MCF 10A (cell line): ENCODE measurements around the gene ZNF653. TPM values are rescaled to one million over a fixed set of nuclear protein-coding genes. Genes with fewer than 3 reads are reported as not detected.

Experiments
- BruUV-seq: library from RNA; stranded (reverse); fragments of 400-500 nt; replicated peaks from 2 replicates; lab custom pipeline; 2021; lab: Mats Ljungman, UMichigan
- CTCF ChIA-PET: fragments of 300-600 bp; sonication (Branson Sonifier 250); formaldehyde crosslinking; extraction: SDS; loops from one replicate; lab custom pipeline; 2021; ENCODE audit warnings: antibody characterized with exemption, inconsistent platforms; lab: Yijun Ruan, JAX
- POLR2A ChIA-PET: fragments of 300-600, 350-650 bp; sonication (Branson Sonifier 250); formaldehyde crosslinking; extraction: SDS; loops from one replicate; lab custom pipeline; 2020; ENCODE audit warnings: antibody characterized with exemption, inconsistent platforms; lab: Yijun Ruan, JAX
- DNase-seq: peaks from one replicate; pipeline ENCODE4 v3.0.0-alpha.2; 2018; ENCODE audit not compliant: unreplicated experiment
- H3K27ac Mint-ChIP-seq: one replicate; pipeline ENCODE4 v1.8.0; 2022; ENCODE audit warnings: mild to moderate bottlenecking, low read depth, mixed read lengths; ENCODE audit not compliant: unreplicated experiment
- H3K27me3 Mint-ChIP-seq: one replicate; pipeline ENCODE4 v1.8.0; 2022; ENCODE audit warnings: mixed read lengths; ENCODE audit not compliant: insufficient read depth, unreplicated experiment
- H3K36me3 Mint-ChIP-seq: one replicate; pipeline ENCODE4 v1.8.0; 2022; ENCODE audit warnings: mild to moderate bottlenecking, moderate library complexity, mixed read lengths; ENCODE audit not compliant: insufficient read depth, unreplicated experiment
- H3K4me1 Mint-ChIP-seq: one replicate; pipeline ENCODE4 v1.8.0; 2022; ENCODE audit warnings: mixed read lengths; ENCODE audit not compliant: insufficient read depth, unreplicated experiment
- H3K4me3 Mint-ChIP-seq: one replicate; pipeline ENCODE4 v1.8.0; 2022; ENCODE audit warnings: mild to moderate bottlenecking, moderate library complexity, mixed read lengths; ENCODE audit not compliant: unreplicated experiment
- H3K9me3 Mint-ChIP-seq: one replicate; pipeline ENCODE4 v1.8.0; 2022; ENCODE audit warnings: mixed read lengths; ENCODE audit not compliant: unreplicated experiment
- CTCF ChIP-seq: fragments of 200-600 bp; IDR thresholded peaks from one replicate; pipeline ENCODE4 v1.8.0; 2022; ENCODE audit warnings: antibody characterized with exemption, mild to moderate bottlenecking; ENCODE audit not compliant: unreplicated experiment
- intact Hi-C: fragments of 100-400 bp; cut with micrococcal nuclease; formaldehyde crosslinking; loops from 2 replicates; pipeline ENCODE4 v1.14.1; 2022
- total RNA-seq: library from RNA; stranded (reverse); gene quantifications from 2 replicates; pipeline ENCODE4 v1.2.3, GENCODE V29; 2022

Gene ZNF653
- total RNA-seq, 1 experiment from 2014 or later, result 7.7 TPM

DNA sequence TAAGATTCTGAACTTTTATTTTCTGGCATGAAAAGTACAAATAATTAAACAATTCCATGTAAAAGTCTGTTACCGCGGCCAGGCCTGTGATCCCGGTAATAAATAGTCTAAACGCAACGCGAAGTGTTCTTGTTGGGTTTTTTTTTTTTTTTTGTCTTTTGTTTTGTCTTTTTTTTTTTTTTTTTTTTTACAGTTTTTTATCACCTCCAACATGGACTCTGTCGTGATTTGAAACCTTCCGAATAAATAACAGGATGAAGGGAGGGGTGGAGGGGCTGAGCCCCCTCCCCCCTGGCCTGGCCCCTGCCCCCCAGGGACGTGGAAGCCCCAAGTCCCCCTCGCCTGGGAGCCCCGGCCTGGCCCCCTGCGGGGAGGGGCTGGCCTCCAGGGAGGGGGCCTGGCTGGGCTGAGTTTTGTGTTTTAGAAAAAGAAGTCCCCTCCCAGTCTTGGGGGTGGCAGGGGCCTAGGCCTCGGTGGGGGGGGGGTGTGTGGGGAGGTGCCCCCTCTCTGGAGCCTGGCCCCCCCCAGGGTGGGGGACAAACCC lies 54.2 kb downstream of the ZNF653 start:
- intact Hi-C loops, result no loop called here
- peaks cover 6% of the 10 kb centered on the region for H3K36me3 Mint-ChIP-seq
- no peak for DNase-seq
- BruUV-seq, result no TSS peak
- CTCF ChIA-PET, result interaction anchor here (0.8 kb wide), 1 partner anchor 12 kb away, joined by 4 read pairs; no protein-coding TSS in a partner anchor
- no peaks in the 10 kb centered on the region for H3K9me3 Mint-ChIP-seq
- no peaks in the 10 kb centered on the region for H3K4me1 Mint-ChIP-seq
- H3K4me3 Mint-ChIP-seq, result no peak overlapping the region
- TF ChIP-seq CTCF, result no peak
- no peak overlapping the region for H3K27ac Mint-ChIP-seq
- POLR2A ChIA-PET, result interaction anchor here (0.6 to 1.3 kb wide), 2 partner anchors 8 to 103 kb away, joined by 3 read pairs; no protein-coding TSS in a partner anchor
- no peaks in the 10 kb centered on the region for H3K27me3 Mint-ChIP-seq

DNA sequence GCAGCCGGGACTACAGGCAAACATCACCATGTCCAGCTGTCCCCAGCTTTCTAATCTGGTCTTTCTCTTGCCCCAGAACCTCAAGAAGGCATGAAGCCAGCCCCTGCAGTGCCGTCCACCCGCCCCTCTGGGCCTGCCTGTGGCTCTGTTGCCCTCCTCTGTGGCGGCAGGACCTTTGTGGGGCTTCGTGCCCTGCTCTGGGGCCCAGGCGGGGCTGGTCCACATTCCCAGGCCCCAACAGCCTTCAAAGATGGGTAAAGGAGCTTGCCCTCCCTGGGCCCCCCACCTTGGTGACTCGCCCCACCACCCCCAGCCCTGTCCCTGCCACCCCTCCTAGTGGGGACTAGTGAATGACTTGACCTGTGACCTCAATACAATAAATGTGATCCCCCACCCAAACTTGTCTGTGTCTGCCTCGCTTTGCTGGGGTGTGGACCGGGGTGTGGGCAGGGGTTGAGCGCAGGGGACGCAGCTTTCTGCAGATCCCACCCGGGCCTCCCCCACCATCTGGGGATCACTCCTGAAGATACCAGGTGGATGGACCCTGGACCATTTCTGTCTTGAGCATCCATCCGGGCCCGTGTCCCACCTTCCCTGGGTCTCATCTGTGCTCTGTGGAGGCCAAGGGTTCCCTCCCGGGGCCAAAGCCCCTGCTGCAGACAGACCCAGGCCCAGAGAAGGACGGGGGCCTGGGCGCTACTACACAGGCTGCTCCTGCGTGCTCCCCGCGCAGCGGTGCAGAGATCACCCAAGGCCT lies 54.9 kb downstream of the ZNF653 start:
- no peak for TF ChIP-seq CTCF
- ChIA-PET POLR2A (no interaction called here), CTCF (no interaction called here)
- no peaks in the 10 kb centered on the region for H3K27me3 Mint-ChIP-seq
- no peak for DNase-seq
- H3K9me3 Mint-ChIP-seq, result no peaks in the 10 kb centered on the region
- peaks cover 6% of the 10 kb centered on the region for H3K36me3 Mint-ChIP-seq
- no peak overlapping the region for H3K27ac Mint-ChIP-seq
- no TSS peak for BruUV-seq
- no peaks in the 10 kb centered on the region for H3K4me1 Mint-ChIP-seq
- H3K4me3 Mint-ChIP-seq, result no peak overlapping the region
- intact Hi-C loops, result no loop called here

- Mint-ChIP-seq H3K27me3 (no peaks in the 10 kb centered on the region), H3K9me3 (no peaks in the 10 kb centered on the region), H3K27ac (no peak overlapping the region), H3K4me3 (no peak overlapping the region), H3K36me3 (peaks cover 9% of the 10 kb centered on the region), H3K4me1 (no peaks in the 10 kb centered on the region)
- CTCF ChIA-PET, result no interaction called here
- no peak for DNase-seq
- intact Hi-C loops, result loop anchor here (10.0 kb wide), 1 partner anchor 314 kb away; no protein-coding TSS in a partner anchor
- no peak for TF ChIP-seq CTCF
- POLR2A ChIA-PET, result no interaction called here
- TSS peak; percentile 39 for BruUV-seq
Observed at GRCh38 chr19:11448923-11449554, 56.6 kb downstream of the ZNF653 start.

- BruUV-seq, result no TSS peak
Observed at GRCh38 chr19:11448410-11448809, 57.2 kb downstream of the ZNF653 start.

More at GRCh38 chr19:11448410-11448809, 57.2 kb downstream of the ZNF653 start:
- POLR2A ChIA-PET, result interaction anchor here (0.5 to 0.7 kb wide), 2 partner anchors 43 to 305 kb away, joined by 3 read pairs; no protein-coding TSS in a partner anchor
- DNase-seq, result no peak
- CTCF ChIA-PET, result interaction anchor here (0.6 kb wide), 1 partner anchor 12 kb away, joined by 5 read pairs; no protein-coding TSS in a partner anchor
- H3K27me3 Mint-ChIP-seq, result no peaks in the 10 kb centered on the region
- H3K36me3 Mint-ChIP-seq, result peaks cover 14% of the 10 kb centered on the region
- intact Hi-C loops, result loop anchor here (10.0 kb wide), 1 partner anchor 314 kb away; no protein-coding TSS in a partner anchor
- H3K4me3 Mint-ChIP-seq, result no peak overlapping the region
- no peaks in the 10 kb centered on the region for H3K4me1 Mint-ChIP-seq
- H3K27ac Mint-ChIP-seq, result no peak overlapping the region
- H3K9me3 Mint-ChIP-seq, result no peaks in the 10 kb centered on the region
- no peak for TF ChIP-seq CTCF
